Mammary epithelial cell (primary cell): ENCODE measurements around the gene TIMM8B.

Experiments used
- EZH2 ChIP-seq: IDR thresholded peaks from 2 replicates; pipeline ENCODE4 v1.6.1; 2012; ENCODE audit warnings: low read length, inconsistent platforms, borderline replicate concordance
- TF ChIP-seq, protein P1 (sequence below), 2 donors: IDR thresholded peaks in 1 of 2; conservative IDR thresholded peaks in 1 of 2; 2 replicates each; pipeline ENCODE4 v1.5.1; 2011 to 2012; ENCODE audit warnings: inconsistent platforms in 2 of 2, low read length in 2 of 2, mild to moderate bottlenecking in 2 of 2, control low read depth in 1 of 2, low read depth in 1 of 2; ENCODE audit not compliant: insufficient read depth in 1 of 2; ENCODE audit errors: extremely low read depth in 1 of 2

DNA sequence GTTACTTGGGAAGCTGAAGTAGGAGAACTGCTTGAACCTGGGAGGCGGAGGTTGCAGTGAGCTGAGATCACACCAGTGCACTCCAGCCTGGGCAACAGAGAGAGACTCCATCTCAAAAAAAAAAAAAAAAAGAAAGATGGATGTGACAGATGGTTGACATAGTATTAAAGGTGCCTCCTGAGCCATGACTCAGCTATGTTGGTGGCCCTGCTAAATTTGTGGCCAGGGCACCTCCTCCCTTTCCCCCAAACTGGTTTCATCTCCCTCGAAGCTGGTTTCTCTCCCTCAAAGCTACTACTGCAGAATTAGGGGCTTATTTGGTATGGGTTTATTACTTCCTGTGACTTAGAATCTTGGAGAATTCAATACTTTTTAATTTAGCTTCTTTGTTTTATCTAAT, 31.6 kb upstream of the TIMM8B start:
- TF ChIP-seq, protein P1, sequence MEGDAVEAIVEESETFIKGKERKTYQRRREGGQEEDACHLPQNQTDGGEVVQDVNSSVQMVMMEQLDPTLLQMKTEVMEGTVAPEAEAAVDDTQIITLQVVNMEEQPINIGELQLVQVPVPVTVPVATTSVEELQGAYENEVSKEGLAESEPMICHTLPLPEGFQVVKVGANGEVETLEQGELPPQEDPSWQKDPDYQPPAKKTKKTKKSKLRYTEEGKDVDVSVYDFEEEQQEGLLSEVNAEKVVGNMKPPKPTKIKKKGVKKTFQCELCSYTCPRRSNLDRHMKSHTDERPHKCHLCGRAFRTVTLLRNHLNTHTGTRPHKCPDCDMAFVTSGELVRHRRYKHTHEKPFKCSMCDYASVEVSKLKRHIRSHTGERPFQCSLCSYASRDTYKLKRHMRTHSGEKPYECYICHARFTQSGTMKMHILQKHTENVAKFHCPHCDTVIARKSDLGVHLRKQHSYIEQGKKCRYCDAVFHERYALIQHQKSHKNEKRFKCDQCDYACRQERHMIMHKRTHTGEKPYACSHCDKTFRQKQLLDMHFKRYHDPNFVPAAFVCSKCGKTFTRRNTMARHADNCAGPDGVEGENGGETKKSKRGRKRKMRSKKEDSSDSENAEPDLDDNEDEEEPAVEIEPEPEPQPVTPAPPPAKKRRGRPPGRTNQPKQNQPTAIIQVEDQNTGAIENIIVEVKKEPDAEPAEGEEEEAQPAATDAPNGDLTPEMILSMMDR (conservative IDR thresholded peaks at IDR 0.05 in 1 of 2, IDR thresholded peaks at IDR 0.05 in 1 of 2; ENCODE audit: extremely low read depth in 1 of 2, insufficient read depth in 1 of 2, low read depth in 1 of 2, low read length in 2 of 2): no peak
- no peak for TF ChIP-seq EZH2
